Heart left ventricle (tissue), 16 donors: ENCODE measurements around the gene BICRA. TPM values are rescaled to one million over a fixed set of nuclear protein-coding genes. Genes with fewer than 3 reads are reported as not detected.

Experiments
- ATAC-seq, 4 donors: fragments of 200-7000 bp; cut with Tn5 transposase; one replicate each; pipeline ENCODE4 v1.9.1; 2020 to 2022; ENCODE audit warnings: moderate library complexity in 4 of 4, mild to moderate bottlenecking in 3 of 4, moderate number of reproducible peaks in 1 of 4
- DNase-seq, 5 donors: peaks; one replicate each; pipeline ENCODE4 v3.0.0-alpha.2; 2020
- H3K27ac ChIP-seq, 12 donors: fragments of 200-600 bp; sonication (generic) in 4 of 12; one replicate each; pipeline versions ENCODE4 v1.5.0 to v1.8.0; 2016 to 2022; ENCODE audit warnings: mild to moderate bottlenecking in 2 of 12
- H3K27me3 ChIP-seq, 9 donors: fragments of 200-600 bp; sonication (generic) in 2 of 9; one replicate each; pipeline versions ENCODE4 v1.5.1 to v1.8.0; 2016 to 2022; ENCODE audit warnings: mild to moderate bottlenecking in 3 of 9
- H3K36me3 ChIP-seq, 9 donors: fragments of 200-600 bp; sonication (generic) in 2 of 9; one replicate each; pipeline versions ENCODE4 v1.5.0 to v1.8.0; 2018 to 2022; ENCODE audit warnings: mild to moderate bottlenecking in 2 of 9
- H3K4me1 ChIP-seq, 12 donors: fragments of 200-600 bp; sonication (generic) in 4 of 12; one replicate each; pipeline versions ENCODE4 v1.5.0 to v1.8.0; 2016 to 2022; ENCODE audit warnings: mild to moderate bottlenecking in 3 of 12
- H3K4me3 ChIP-seq, 12 donors: fragments of 200-600 bp; sonication (generic) in 4 of 12; one replicate each; pipeline versions ENCODE4 v1.5.0 to v1.8.0; 2017 to 2022; ENCODE audit warnings: mild to moderate bottlenecking in 9 of 12, moderate library complexity in 4 of 12
- H3K9me3 ChIP-seq, 12 donors: fragments of 200-600 bp; sonication (generic) in 4 of 12; one replicate each; pipeline versions ENCODE4 v1.5.0 to v1.8.0; 2016 to 2022; ENCODE audit warnings: mild to moderate bottlenecking in 1 of 12
- CTCF ChIP-seq, 12 donors: fragments of 200-600 bp; sonication (generic) in 4 of 12; IDR thresholded peaks; one replicate each; pipeline versions ENCODE4 v1.5.0 to v1.8.0; 2018 to 2022; ENCODE audit warnings: antibody characterized with exemption in 12 of 12, mild to moderate bottlenecking in 5 of 12
- POLR2A ChIP-seq, 2 donors: fragments of 450-650 bp; IDR thresholded peaks; one replicate each; pipeline ENCODE4 v1.6.1; 2017; ENCODE audit warnings: antibody characterized with exemption in 2 of 2, mild to moderate bottlenecking in 2 of 2, moderate library complexity in 2 of 2
- WGBS, 4 donors: extraction: QIAGEN DNeasy Blood & Tissue Kit in 2 of 4; methylation state at CpG; one replicate each; pipeline versions ENCODE4 v1.1.5 to v1.1.7; 2013 to 2018; 5-methylcytosine and 5-hydroxymethylcytosine counted together
- intact Hi-C, 10 donors: fragments of 100-400 bp; cut with DNase I; formaldehyde crosslinking; loops; one replicate each; pipeline versions ENCODE4 v1.11.1 to v1.14.2; 2022
- polyA plus RNA-seq, 2 donors: library from polyadenylated mRNA; stranded (reverse); fragments of 200-250 nt; gene quantifications; one replicate each; pipeline ENCODE4 v1.2.3, GENCODE V29; 2013
- total RNA-seq, 9 donors: library from RNA; depleted of rRNA in 2 of 9; stranded (reverse); fragments of >200 nt in 2 of 9; fragmentation: NEBNext Ultra II Directional in 3 of 9; extraction: Animal tissue kit (Norgen Biotek cat#: 25700) in 3 of 9; gene quantifications; one replicate each; pipeline versions ENCODE4 v1.1.0 to v1.2.4, GENCODE V29; 2016 to 2023
- donor health status: ischemic (EF 13 %, LVEDD 7.1; RV severe dilation, severe dysfunction).
- donor health status: healthy with polysubstance abuse.
- donor health status: DM: no; HTN: yes; CAD: no.
- donor health status: DM: no; HTN: no; CAD: no.
- donor health status: ischemic (EF 25% LVEDD 6.9; RV normal size, moderate dysfunction).
- donor health status: ischemic (EF 25% LVEDD 5.7; RV mildly dilated, moderate dysfunction).
- donor health status: healthy.
- donor health status: DM: yes; HTN: yes; CAD: no.
- donor health status: ischemic (EF 35%, LVEDD 5.7; RV mildly dilated, moderate dysfunction).
- donor health status: nonischemic (EF 11% LVEDD 7.7; RV severe dilation, severe dysfunction).
- donor health status: DM: yes; HTN: yes; CAD: no.
- donor health status: PGD.
- donor health status: ischemic (EF 29% LVEDD 5.4; RV normal size, mild dysfunction).
- donor health status: nonischemic (EF 23%, LVEDD 6.1; RV moderate dilation, normal function).

BICRA gene
- total and polyA plus RNA-seq, 11 donors = 5.3 to 14.5 (median 8.5) TPM

GRCh38 chr19:47752440-47753211, 143.7 kb downstream of the BICRA start:
- intact Hi-C loops = no loop called here
- Histone ChIP-seq H3K27ac (no peak overlapping the region), H3K9me3 (no peaks in the 10 kb centered on the region), H3K27me3 (no peaks in the 10 kb centered on the region), H3K4me1 (peaks cover 0 to 3% (median 0%) of the 10 kb centered on the region in 12 donors), H3K4me3 (no peak overlapping the region), H3K36me3 (peaks cover 0 to 100% (median 100%) of the 10 kb centered on the region in 9 donors)
- TF ChIP-seq POLR2A (IDR thresholded peaks at IDR 0.05) (no peak), CTCF (IDR thresholded peaks at IDR 0.05) (no peak)
- WGBS, 4 donors = 89 to 94% (median 92%) methylated on average over 24 to 27 of the region's 27 CpGs
- no peak for ATAC-seq
- DNase-seq = no peak

Other genes starting within 250 kb of the BICRA start
- gene MEIS3, start 189.6 kb upstream of the BICRA start, total RNA-seq = 1 to 10 TPM; 1.8 to 6.0 (median 2.5) TPM
- 1 to 10 TPM; 2.4 to 3.7 TPM for gene MEIS3, start 189.6 kb upstream of the BICRA start, polyA plus RNA-seq
- under 1 TPM in 6 of 9 donors, not detected in 3; 0.08 to 0.67 (median 0.30) TPM for gene SLC8A2, start 137.2 kb upstream of the BICRA start, total RNA-seq
- under 1 TPM in 1 of 2 donors, not detected in 1; 0.12 TPM for gene SLC8A2, start 137.2 kb upstream of the BICRA start, polyA plus RNA-seq
- 1 to 10 TPM; 3.2 to 9.5 (median 7.0) TPM for gene KPTN, start 124.9 kb upstream of the BICRA start, total RNA-seq
- gene KPTN, start 124.9 kb upstream of the BICRA start, polyA plus RNA-seq = 10 to 100 TPM in 1 of 2 donors, 1 to 10 TPM in 1; 9.4 to 15.8 TPM
- gene NAPA, start 94.1 kb upstream of the BICRA start, total RNA-seq = 100 to 1,000 TPM; 113 to 238 (median 125) TPM
- gene NAPA, start 94.1 kb upstream of the BICRA start, polyA plus RNA-seq = 100 to 1,000 TPM; 118 to 121 TPM
- 1 to 10 TPM in 6 of 9 donors, under 1 TPM in 3; 0.63 to 3.8 (median 1.1) TPM for gene ZNF541, start 36.0 kb upstream of the BICRA start, total RNA-seq
- 1 to 10 TPM in 1 of 2 donors, under 1 TPM in 1; 0.15 to 1.1 TPM for gene ZNF541, start 36.0 kb upstream of the BICRA start, polyA plus RNA-seq
- 100 to 1,000 TPM in 1 of 9 donors, 10 to 100 TPM in 8; 39.9 to 133 (median 45.1) TPM for gene EHD2, start 104.3 kb downstream of the BICRA start, total RNA-seq
- gene EHD2, start 104.3 kb downstream of the BICRA start, polyA plus RNA-seq = 10 to 100 TPM; 30.6 to 52.7 TPM
- gene NOP53, start 136.4 kb downstream of the BICRA start, total RNA-seq = 100 to 1,000 TPM; 132 to 206 (median 171) TPM
- gene NOP53, start 136.4 kb downstream of the BICRA start, polyA plus RNA-seq = 100 to 1,000 TPM; 242 to 259 TPM
- 1,000 to 10,000 TPM in 5 of 9 donors, 100 to 1,000 TPM in 4; 790 to 2,748 (median 1,081) TPM for gene SELENOW, start 169.6 kb downstream of the BICRA start, total RNA-seq
- 1,000 to 10,000 TPM in 1 of 2 donors, 100 to 1,000 TPM in 1; 647 to 2,041 TPM for gene SELENOW, start 169.6 kb downstream of the BICRA start, polyA plus RNA-seq
- gene TPRX1, start 195.4 kb downstream of the BICRA start, total RNA-seq = not detected
- gene TPRX1, start 195.4 kb downstream of the BICRA start, polyA plus RNA-seq = not detected
- not detected for gene CRX, start 212.8 kb downstream of the BICRA start, total RNA-seq
- gene CRX, start 212.8 kb downstream of the BICRA start, polyA plus RNA-seq = not detected